Aorta (tissue), 5 donors: ENCODE measurements around the gene ACADS. TPM values are rescaled to one million over a fixed set of nuclear protein-coding genes. Genes with fewer than 3 reads are reported as not detected.

Experiments used
- ATAC-seq: fragments of 200-7000 bp; cut with Tn5 transposase; one replicate; pipeline ENCODE4 v1.9.1; 2022; ENCODE audit warnings: moderate library complexity; ENCODE audit not compliant: low FRiP score
- DNase-seq, 2 donors: peaks; one replicate each; pipeline ENCODE4 v3.0.0-alpha.2; 2020
- H3K27ac ChIP-seq, 2 donors: one replicate each; pipeline ENCODE4 v1.5.1; 2013; ENCODE audit warnings: low read length in 2 of 2, mild to moderate bottlenecking in 2 of 2, moderate library complexity in 2 of 2, control low read depth in 1 of 2, inconsistent platforms in 1 of 2, low read depth in 1 of 2
- H3K27me3 ChIP-seq, 2 donors: one replicate each; pipeline ENCODE4 v1.6.1; 2013; ENCODE audit warnings: control low read depth in 1 of 2, low read length in 1 of 2, mild to moderate bottlenecking in 1 of 2, moderate library complexity in 1 of 2; ENCODE audit not compliant: insufficient read depth in 2 of 2, control insufficient read depth in 1 of 2
- H3K36me3 ChIP-seq, 2 donors: one replicate each; pipeline ENCODE4 v1.6.1; 2013; ENCODE audit warnings: control low read depth in 1 of 2, low read length in 1 of 2, mild to moderate bottlenecking in 1 of 2; ENCODE audit not compliant: insufficient read depth in 2 of 2, control insufficient read depth in 1 of 2
- H3K4me1 ChIP-seq, 2 donors: one replicate each; pipeline ENCODE4 v1.6.1; 2013; ENCODE audit warnings: low read length in 2 of 2, control low read depth in 1 of 2, mild to moderate bottlenecking in 1 of 2, moderate library complexity in 1 of 2; ENCODE audit not compliant: insufficient read depth in 2 of 2, control insufficient read depth in 1 of 2
- H3K4me3 ChIP-seq, 2 donors: one replicate each; pipeline ENCODE4 v1.5.1; 2013; ENCODE audit warnings: low read length in 2 of 2, control low read depth in 1 of 2, mild to moderate bottlenecking in 1 of 2
- H3K9me3 ChIP-seq: one replicate; pipeline ENCODE4 v1.6.1; 2013; ENCODE audit warnings: mild to moderate bottlenecking, low read length; ENCODE audit not compliant: control insufficient read depth
- WGBS, 2 donors: extraction: QIAGEN DNeasy Blood & Tissue Kit; methylation state at CpG; one replicate each; pipeline ENCODE4 v1.1.7; 2013; 5-methylcytosine and 5-hydroxymethylcytosine counted together
- intact Hi-C, 2 donors: fragments of 100-400 bp; cut with DNase I; formaldehyde crosslinking; loops; one replicate each; pipeline versions ENCODE4 v1.14.2 to v1.15.0; 2022
- polyA plus RNA-seq, 2 donors: library from polyadenylated mRNA; stranded (reverse); fragments of 200-250 nt; gene quantifications; one replicate each; pipeline ENCODE4 v1.2.3, GENCODE V29; 2013
- total RNA-seq, 2 donors: library from RNA; stranded (reverse); fragmentation: NEBNext Ultra II Directional; extraction: Animal tissue kit (Norgen Biotek cat#: 25700); gene quantifications; one replicate each; pipeline ENCODE4 v1.2.1, GENCODE V29; 2021
- donor health status: healthy with polysubstance abuse.
- donor health status: Bipolar disorder and iron deficiency.
- donor health status: DM: no; HTN: no; CAD: no.
- donor health status: DM: no; HTN: no; CAD: no.
- donor health status: DM: yes; HTN: yes; CAD: no.

The ACADS gene
- total and polyA plus RNA-seq, 4 donors: 11.3 to 36.9 (median 22.4) TPM

- 86 to 89% methylated on average over 7 of the region's 7 CpGs for WGBS, 2 donors
- H3K4me3 ChIP-seq: no peak overlapping the region
- peaks cover 0 to 8% of the 10 kb centered on the region in 2 donors for H3K36me3 ChIP-seq
- intact Hi-C loops: no loop called here
- ATAC-seq (no peak), DNase-seq (no peak)
- no peaks in the 10 kb centered on the region for H3K9me3 ChIP-seq
- H3K27ac ChIP-seq: no peak overlapping the region
- no peaks in the 10 kb centered on the region for H3K4me1 ChIP-seq
- H3K27me3 ChIP-seq: no peaks in the 10 kb centered on the region
Measured at GRCh38 chr12:120775862-120776552, 50.4 kb downstream of the ACADS start.

- intact Hi-C loops: no loop called here
- H3K4me3 ChIP-seq: no peak overlapping the region
- 80% methylated on average over 6 of the region's 6 CpGs for WGBS, 2 donors
- H3K27me3 ChIP-seq: no peaks in the 10 kb centered on the region
- DNase-seq (no peak), ATAC-seq (no peak)
- no peaks in the 10 kb centered on the region for H3K4me1 ChIP-seq
- no peaks in the 10 kb centered on the region for H3K9me3 ChIP-seq
- no peak overlapping the region for H3K27ac ChIP-seq
- H3K36me3 ChIP-seq: peaks cover 4 to 10% of the 10 kb centered on the region in 2 donors
Measured at GRCh38 chr12:120783197-120783596, 57.6 kb downstream of the ACADS start.

- no peaks in the 10 kb centered on the region for H3K9me3 ChIP-seq
- intact Hi-C loops: no loop called here
Measured at GRCh38 chr12:120784804-120785203, 59.2 kb downstream of the ACADS start.

GRCh38 chr12:120787889-120788288 is 62.3 kb downstream of the ACADS start:
- ATAC-seq: no peak
- no peaks in the 10 kb centered on the region for H3K9me3 ChIP-seq
- H3K4me3 ChIP-seq: no peak overlapping the region
- H3K36me3 ChIP-seq: peaks cover 4% of the 10 kb centered on the region in 2 donors
- H3K27ac ChIP-seq: no peak overlapping the region
- WGBS, 2 donors: 87 to 90% methylated on average over 3 of the region's 3 CpGs
- no peaks in the 10 kb centered on the region for H3K4me1 ChIP-seq
- DNase-seq: no peak
- no peaks in the 10 kb centered on the region for H3K27me3 ChIP-seq
- intact Hi-C loops: no loop called here

More at GRCh38 chr12:120784804-120785203, 59.2 kb downstream of the ACADS start:
- Histone ChIP-seq H3K4me1 (no peaks in the 10 kb centered on the region), H3K27ac (no peak overlapping the region), H3K4me3 (no peak overlapping the region), H3K36me3 (peaks cover 4 to 9% of the 10 kb centered on the region in 2 donors), H3K27me3 (no peaks in the 10 kb centered on the region)
- ATAC-seq (no peak), DNase-seq (no peak)
- 93 to 95% methylated on average over 3 of the region's 3 CpGs for WGBS, 2 donors

Other genes with a start within 250 kb of the ACADS start
- gene DYNLL1, start 229.7 kb upstream of the ACADS start, total RNA-seq: 100 to 1,000 TPM; 236 to 262 TPM
- gene DYNLL1, start 229.7 kb upstream of the ACADS start, polyA plus RNA-seq: 100 to 1,000 TPM; 287 to 686 TPM
- 10 to 100 TPM; 12.0 to 18.3 TPM for gene COQ5, start 196.7 kb upstream of the ACADS start, total RNA-seq
- 10 to 100 TPM; 25.0 to 26.0 TPM for gene COQ5, start 196.7 kb upstream of the ACADS start, polyA plus RNA-seq
- gene RNF10, start 191.5 kb upstream of the ACADS start, total RNA-seq: 100 to 1,000 TPM; 184 to 200 TPM
- 100 to 1,000 TPM in 1 of 2 donors, 10 to 100 TPM in 1; 74.0 to 156 TPM for gene RNF10, start 191.5 kb upstream of the ACADS start, polyA plus RNA-seq
- 10 to 100 TPM; 18.2 to 26.0 TPM for gene POP5, start 144.4 kb upstream of the ACADS start, total RNA-seq
- 10 to 100 TPM; 33.8 to 69.7 TPM for gene POP5, start 144.4 kb upstream of the ACADS start, polyA plus RNA-seq
- gene CABP1, start 85.2 kb upstream of the ACADS start, total RNA-seq: 1 to 10 TPM; 1.7 to 3.0 TPM
- gene CABP1, start 85.2 kb upstream of the ACADS start, polyA plus RNA-seq: 1 to 10 TPM in 1 of 2 donors, not detected in 1; 1.7 TPM
- 10 to 100 TPM; 67.4 to 92.0 TPM for gene MLEC, start 38.7 kb upstream of the ACADS start, total RNA-seq
- gene MLEC, start 38.7 kb upstream of the ACADS start, polyA plus RNA-seq: 10 to 100 TPM; 19.7 to 27.7 TPM
- 10 to 100 TPM; 18.6 to 24.4 TPM for gene UNC119B, start 15.4 kb upstream of the ACADS start, total RNA-seq
- gene UNC119B, start 15.4 kb upstream of the ACADS start, polyA plus RNA-seq: 10 to 100 TPM; 13.6 to 15.9 TPM
- gene SPPL3, start 178.5 kb downstream of the ACADS start, total RNA-seq: 10 to 100 TPM; 33.1 to 48.9 TPM
- 10 to 100 TPM in 1 of 2 donors, 1 to 10 TPM in 1; 5.4 to 21.7 TPM for gene SPPL3, start 178.5 kb downstream of the ACADS start, polyA plus RNA-seq